ENCODE results near the gene MARCO.

DNA sequence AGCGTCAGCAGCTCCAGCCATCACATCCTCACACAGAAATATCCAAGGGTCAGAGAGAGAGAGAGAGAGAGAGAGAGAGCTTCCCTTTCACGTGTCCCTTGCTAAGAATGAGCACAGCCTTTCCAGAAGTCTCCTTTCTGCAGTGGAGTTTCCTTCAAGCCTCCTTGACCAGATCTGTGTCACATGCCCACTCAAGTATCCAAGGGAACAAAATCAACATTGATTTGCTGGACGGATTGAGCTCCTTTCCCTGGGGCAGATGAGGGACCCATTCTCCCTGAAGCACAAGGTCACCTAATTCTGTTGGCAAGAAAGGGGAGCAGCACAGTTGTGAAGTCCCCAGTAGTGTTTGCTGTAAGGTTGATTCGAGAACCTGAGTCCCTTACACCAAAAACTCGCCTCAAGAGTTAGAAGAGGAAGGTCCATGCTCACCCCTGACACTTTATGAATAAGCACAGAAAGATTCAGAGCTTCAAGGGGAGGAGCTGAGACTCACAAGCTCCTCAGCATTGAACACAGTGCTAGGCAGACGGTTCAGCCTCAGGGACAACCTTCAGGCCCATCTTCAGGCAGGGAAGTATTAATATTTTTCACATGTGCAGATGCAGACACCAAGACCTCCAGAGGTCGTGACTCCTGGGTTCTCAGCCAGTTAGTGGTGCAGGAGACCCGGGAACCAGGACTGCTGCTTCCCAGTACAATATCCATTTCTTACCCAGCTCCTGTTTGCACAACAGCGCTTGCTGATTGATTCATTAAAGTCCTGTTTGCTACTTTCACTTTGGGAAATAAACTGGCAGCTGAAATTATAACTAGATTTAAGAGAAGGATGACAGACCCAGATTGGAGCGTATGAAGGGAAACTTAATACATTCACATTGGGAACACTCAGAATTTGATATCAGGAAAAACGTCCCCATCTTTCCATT lies 38.2 kb upstream of the MARCO start:
- no peak for TF ChIP-seq CTCF (IDR thresholded peaks at IDR 0.05)
- TF ChIP-seq POLR2A (IDR thresholded peaks at IDR 0.05): no peak
